Tongue (tissue), 2 donors: ENCODE data around the gene GALK2. TPM values are rescaled to one million over a fixed set of nuclear protein-coding genes. Genes with fewer than 3 reads are reported as not detected.
"Not testable (repeated sequence)": the region's sequence is repeated elsewhere in the genome, so short reads cannot be mapped to it uniquely, and the experiment has no call there.

Experiments
- DNase-seq: peaks from one replicate; pipeline ENCODE4 v3.0.0-alpha.2; 2015
- total RNA-seq: library from RNA; depleted of rRNA; stranded (reverse); fragments of >200 nt; gene quantifications from one replicate; pipeline ENCODE4 v1.2.3, GENCODE V29; 2014

GALK2 gene
- total RNA-seq, 1 donor from 2014 or later, result 45.1 TPM

DNA sequence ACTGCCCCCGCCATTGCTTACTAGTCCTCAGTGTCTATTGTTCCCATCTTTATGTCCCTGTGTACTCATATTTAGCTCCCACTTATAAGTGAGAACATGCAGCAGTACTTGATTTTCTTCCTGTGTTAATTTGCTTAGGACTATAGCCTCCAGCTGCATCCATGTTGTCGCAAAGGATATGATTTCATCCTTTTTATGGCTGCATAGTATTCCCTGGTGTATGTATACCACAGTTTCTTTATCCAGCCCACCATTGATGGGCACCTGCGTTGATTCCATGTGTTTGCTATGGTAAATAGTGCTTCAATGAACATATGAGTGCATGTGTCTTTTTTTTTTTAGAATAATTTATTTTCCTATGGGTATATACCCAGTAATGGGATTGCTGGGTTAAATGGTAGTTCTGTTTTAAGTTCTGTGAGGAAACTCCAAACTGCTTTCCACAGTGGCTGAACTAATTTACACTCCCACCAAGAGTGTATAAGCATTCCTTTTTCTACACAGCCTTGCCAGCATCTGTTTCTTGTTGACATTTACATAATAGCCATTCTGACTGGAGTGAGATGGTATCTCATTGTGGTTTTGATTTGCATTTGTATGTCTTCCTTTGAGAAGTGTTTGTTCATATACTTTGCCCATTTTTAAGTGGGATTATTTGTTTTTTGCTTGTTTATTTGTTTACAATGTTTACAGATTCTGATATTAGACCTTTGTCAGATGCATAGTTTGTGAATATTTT is 53.7 kb downstream of the GALK2 start:
- DNase-seq, result no peak

GRCh38 chr15:49225572-49226281 is 55.7 kb downstream of the GALK2 start:
- DNase-seq, result peak; percentile 6

- no peak for DNase-seq
Observed at GRCh38 chr15:49227602-49228001, 57.6 kb downstream of the GALK2 start.

DNA sequence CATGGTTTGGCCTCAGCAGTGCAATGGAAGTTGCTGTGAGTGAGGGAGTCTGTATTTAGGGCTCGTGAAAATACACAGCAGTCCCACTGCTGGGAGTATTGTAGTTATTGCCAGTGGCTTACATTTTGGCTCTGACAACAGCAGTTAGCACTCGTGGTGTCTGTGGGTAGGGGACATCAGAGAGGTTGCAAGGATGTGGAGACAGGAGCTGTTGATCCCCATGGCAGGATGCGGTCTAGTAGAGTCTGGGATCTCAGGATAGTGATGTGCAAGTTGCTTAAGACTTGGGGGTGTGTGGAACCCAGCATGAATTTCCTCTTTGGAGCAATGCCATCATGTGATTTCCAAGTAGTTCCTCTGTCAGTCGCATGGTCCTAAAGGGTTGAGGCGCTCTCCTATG is 59.9 kb downstream of the GALK2 start:
- DNase-seq, result no peak

- no peak for DNase-seq
Observed at GRCh38 chr15:49232236-49232806, 62.3 kb downstream of the GALK2 start.

- DNase-seq, result peak; percentile 93
Observed at GRCh38 chr15:49235446-49236124, 65.5 kb downstream of the GALK2 start.

- peak; percentile 9 for DNase-seq
Observed at GRCh38 chr15:49236869-49237268, 66.8 kb downstream of the GALK2 start.

DNA sequence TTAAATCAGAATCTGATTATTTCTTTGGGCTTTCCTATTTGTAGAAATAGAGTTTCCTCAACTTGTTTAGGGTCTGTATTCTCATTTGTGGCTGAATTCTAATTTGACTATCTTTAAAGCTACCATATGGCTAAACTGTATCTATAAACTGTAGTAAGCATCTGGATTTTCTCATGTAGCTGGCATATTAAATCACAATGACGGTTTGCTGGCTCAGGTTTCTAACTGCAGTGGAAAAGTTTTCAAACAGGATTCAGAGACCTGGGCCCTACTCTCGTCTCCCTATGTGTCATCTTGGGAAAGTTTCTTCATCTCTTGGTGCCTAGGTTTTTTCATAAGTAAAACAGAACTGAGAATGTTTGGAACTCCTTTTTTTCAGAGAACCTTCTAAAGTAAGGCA is 68.3 kb downstream of the GALK2 start:
- peak; percentile 88 for DNase-seq

GRCh38 chr15:49239105-49239504 is 69.1 kb downstream of the GALK2 start:
- DNase-seq, result peak; percentile 25

DNA sequence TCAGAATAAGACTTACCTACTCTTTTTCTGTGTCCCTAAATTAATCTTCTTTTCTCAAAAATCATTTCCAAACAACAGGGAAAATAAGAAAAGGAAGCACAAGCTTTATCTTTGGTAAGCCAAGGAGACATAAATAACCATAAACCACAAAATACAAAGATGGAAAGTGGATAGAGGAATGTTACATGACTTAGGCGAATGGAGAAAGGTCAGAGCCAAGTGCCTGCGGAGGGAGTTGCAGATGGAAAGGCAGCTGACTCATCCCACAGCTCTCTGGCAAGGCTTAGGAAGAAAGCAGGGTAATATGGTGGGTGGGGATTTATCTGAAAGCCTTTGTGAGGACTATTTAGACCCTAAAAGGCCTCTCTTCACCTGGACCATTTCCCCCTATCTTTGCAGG is 72.8 kb downstream of the GALK2 start:
- peak; percentile 6 for DNase-seq

DNA sequence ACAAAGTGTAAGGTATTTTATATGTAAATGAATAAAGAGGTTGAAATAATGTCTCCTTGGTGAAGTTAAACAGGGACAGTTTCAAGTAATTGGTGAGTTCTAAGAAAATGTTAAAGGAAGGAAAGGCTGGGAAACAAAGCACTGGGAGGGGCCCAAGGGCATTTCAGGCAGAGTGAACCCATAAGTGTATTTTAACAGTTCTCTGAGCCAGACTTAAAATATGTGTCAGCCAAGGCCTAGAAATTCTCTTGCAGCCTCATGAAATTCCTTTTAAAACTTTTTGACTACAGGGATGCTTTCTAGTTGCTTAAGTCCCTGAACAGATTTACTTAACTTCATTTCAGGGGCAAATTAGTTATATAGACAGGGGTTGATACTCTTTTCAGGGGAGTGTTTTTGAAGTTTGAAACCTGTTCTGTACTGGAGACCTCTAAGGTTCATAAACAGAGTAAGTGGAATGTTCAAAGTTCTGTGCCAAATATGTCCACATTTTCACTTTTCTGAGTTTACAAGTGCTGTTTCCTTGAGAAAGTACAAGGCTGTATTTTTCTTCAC is 77.6 kb downstream of the GALK2 start:
- DNase-seq, result peak; percentile 51

DNA sequence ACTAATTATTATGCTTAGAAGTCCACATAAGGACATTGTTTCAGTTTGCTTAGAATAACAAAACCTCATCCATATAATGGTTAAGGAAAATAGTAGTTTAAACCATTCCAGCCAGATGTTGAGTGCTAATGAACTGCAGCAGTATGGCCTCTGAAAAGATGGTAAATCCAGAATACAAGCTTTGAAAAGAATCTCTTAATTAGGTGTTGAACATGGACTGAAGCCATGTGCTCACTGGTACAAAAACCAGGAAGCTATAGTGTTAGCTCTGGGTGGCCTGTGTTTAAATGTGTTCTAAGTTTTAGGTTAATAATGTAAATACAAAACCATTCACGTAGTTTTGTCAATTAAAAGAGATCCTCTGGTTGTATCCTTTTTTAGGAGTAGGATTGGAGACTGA is 78.2 kb downstream of the GALK2 start:
- peak; percentile 20 for DNase-seq

DNA sequence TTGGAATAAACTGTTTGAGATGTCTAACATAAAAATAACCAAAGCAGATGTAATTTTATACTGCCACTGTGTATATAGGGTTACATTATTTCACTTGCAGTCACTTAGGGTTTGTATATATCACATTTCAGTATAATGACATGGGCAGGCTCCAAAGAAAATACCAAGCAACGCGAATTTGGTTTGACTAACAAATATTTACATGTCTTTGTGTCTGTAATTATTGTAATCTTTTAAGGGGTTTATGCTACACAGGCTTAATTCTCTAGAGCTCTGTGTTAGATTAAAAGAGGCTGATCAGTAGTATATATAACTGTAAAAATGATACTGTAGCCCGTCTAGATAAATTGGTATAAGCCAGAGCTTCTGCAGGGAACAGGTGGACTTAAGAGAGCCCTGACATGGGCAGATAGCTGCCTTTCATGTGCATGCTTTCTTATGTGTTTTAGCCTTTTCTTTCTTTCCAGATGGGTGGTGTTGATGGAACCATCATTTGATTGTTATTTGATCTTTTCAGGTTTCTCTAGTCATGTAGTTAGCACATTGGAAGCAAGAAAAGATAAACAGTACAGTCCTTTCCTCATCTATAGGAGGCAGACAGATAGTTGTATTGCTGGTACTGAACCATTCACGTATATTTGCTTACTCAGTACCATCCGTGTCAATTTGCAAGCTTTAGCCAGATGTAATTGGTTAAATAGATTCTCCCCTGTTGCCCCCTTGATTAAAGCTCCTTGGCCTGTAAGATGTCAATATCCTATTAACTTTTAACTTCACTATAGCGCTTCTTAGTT is 86.1 kb downstream of the GALK2 start:
- peak; percentile 69 for DNase-seq

- DNase-seq, result not testable (repeated sequence)
Observed at GRCh38 chr15:49265117-49265516, 95.1 kb downstream of the GALK2 start.

DNA sequence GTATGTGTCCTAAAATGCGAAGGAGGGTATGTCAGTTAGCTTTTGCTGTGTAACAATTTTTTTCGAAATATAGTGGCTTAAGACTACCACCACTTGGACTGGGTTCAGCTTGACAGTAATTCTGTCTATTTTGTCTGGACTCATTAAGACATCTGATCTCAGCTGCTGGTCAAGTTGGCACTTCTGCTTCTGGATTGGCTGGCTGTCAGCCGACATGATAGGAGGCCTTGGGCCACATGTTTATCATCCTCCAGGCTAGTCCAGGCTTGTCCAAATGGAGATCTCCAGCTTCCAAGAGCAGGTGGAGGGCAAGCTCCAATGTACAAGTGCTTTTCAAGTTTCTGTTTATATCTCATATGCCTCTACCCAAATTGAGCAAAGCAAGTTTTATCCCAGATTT is 95.9 kb downstream of the GALK2 start:
- DNase-seq, result no peak

- DNase-seq, result no peak
Observed at GRCh38 chr15:49270541-49271421, 100.7 kb downstream of the GALK2 start.

DNA sequence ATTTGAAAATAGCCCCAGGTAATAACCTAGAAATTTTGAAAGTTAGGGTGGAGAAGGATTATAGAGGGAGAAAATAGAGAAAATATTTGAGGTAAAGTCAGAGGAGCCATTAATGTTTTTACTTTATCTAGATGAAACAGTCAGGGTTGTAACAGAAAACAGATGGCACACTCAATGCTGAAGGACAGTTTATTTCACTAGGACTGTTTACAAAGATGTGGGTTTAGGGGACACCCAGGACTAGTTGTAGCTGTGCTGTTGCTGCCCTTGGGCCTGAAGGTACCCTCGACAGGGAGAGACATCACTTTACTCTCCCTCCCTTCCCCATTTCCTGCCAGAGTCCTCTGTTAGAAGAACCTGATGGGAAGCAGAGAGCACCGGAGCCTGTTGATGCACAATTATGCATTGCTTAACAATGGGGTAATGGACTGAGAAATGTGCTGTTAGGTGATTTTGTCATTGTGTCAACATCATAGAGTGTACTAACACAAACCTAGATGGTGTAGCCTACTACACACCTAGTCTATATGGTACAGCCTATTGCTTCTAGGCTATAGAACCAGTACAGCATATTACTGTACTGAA is 103.8 kb downstream of the GALK2 start:
- DNase-seq, result no peak

DNA sequence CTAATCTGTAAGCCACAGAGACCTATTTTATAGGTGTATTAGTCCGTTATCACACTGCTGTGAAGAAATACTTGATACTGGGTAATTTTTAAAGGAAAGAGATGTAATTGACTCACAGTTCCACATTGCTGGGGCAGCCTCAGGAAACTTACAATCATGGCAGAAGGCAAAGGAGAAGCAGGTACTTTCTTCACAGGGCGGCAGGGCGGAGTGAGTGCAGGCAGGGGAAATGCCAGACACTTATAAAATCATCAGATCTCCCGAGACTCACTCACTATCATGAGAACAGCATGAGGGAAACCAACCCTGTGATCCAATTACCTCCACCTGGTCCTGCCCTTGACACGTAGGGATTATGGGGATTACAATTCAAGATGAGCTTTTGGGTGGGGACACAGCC is 108.7 kb downstream of the GALK2 start:
- DNase-seq, result no peak

GRCh38 chr15:49279521-49280456 is 109.7 kb downstream of the GALK2 start:
- peak; percentile 64 for DNase-seq
